SH-SY5Y (cell line): ENCODE measurements around the gene CFLAR.

Source experiments
- GATA2 ChIP-seq: IDR thresholded peaks from 2 replicates; pipeline ENCODE4 v1.6.1; 2011; ENCODE audit warnings: mild to moderate bottlenecking, low read depth, low read length
- GATA3 ChIP-seq: IDR thresholded peaks from 2 replicates; pipeline ENCODE4 v1.6.1; 2011; ENCODE audit warnings: low read depth, mild to moderate bottlenecking, low read length, moderate library complexity

DNA sequence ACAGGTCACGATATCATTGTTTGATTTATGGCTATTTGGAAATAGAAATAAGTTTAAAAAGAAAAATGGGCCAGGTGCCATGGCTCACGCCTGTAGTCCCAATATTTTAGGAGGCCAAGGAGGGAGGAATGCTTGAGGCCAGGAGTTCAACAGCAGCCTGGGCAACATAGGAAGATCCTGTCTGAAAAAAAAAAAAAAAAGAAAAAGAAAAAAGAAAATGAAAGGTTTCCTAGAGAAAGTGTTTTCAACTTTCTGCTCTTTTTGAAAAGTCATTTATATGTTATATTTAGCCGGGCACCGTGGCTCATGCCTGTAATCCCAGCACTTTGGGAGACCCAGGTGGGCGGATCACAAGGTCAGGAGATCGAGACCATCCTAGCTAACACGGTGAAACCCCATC is 41.0 kb upstream of the CFLAR start:
- TF ChIP-seq GATA2 (no peak), GATA3 (no peak)
